AG09319 (cell line): Measurements from ENCODE around the gene GAL.

ENCODE experiments used
- DNase-seq: peaks from one replicate; pipeline ENCODE4 v3.0.0-alpha.2; 2010; ENCODE audit warnings: low read depth; ENCODE audit errors: extremely low read depth
- CTCF ChIP-seq: IDR thresholded peaks from 2 replicates; pipeline ENCODE4 v1.5.1; 2011; ENCODE audit warnings: low read depth, mild to moderate bottlenecking, inconsistent platforms, low read length, moderate library complexity

Gene GAL

DNA sequence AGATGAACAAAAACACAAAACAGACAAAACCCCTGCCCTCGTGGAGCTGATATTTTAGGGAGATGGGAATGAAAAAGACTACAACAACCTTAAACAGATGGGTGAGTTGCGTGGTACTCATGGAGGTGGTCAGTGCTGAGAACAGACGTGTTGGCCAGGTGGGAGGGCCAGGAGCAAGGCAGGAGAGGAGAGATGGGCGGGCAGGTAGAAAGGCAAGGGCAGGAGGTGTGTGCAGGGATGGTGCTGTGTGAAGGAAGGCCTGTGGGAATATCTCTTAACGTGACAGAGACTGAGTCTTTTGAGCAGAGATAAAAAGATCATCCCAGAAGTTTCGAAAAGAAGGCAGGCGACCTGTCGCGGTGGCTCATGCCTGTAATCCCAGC is 7.0 kb downstream of the GAL start:
- TF ChIP-seq CTCF, result no peak

GRCh38 chr11:68692115-68692514 is 7.8 kb downstream of the GAL start:
- DNase-seq, result no peak
- TF ChIP-seq CTCF, result no peak

More for the DNA sequence above, 7.0 kb downstream of the GAL start:
- DNase-seq, result no peak

DNA sequence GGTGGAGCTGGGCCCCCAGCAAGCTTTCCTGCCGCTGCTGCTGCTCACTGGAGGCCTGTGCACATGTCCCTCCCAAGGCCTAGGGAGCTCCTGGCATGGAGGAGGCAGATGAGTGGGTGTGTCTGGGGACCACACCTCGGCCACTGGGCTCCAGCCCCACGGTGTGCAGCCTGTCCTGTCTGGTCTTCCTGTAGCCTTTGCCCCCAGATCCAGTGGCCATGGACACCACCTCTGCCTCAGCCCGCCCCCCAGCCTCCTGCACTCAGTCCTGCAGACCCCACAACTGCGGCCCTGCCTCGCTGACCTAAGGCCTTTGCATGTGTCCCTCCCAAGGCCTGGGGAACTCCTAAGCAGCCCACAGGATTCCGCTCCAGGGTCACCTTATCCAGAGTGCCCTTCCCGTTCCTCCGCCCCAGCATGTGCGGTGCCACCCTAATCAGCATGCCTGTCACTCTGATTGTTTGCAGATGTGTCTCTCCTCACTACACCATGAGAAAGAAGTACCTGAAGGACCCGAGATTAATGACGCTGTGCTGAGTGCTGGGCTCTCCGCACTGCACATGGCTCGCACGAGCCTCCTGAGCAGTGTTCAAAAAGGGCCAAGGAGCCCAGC is 8.6 kb downstream of the GAL start:
- DNase-seq, result no peak
- TF ChIP-seq CTCF, result no peak

- DNase-seq, result no peak
- TF ChIP-seq CTCF, result no peak
Measured at GRCh38 chr11:68693484-68693882, 9.1 kb downstream of the GAL start.

GRCh38 chr11:68694431-68695297 is 10.3 kb downstream of the GAL start:
- no peak for DNase-seq
- TF ChIP-seq CTCF, result no peak

GRCh38 chr11:68695531-68695930 is 11.2 kb downstream of the GAL start:
- no peak for TF ChIP-seq CTCF
- no peak for DNase-seq

GRCh38 chr11:68698993-68699392 is 14.6 kb downstream of the GAL start:
- no peak for DNase-seq
- TF ChIP-seq CTCF, result no peak
